DMS79 (cell line): ENCODE data around the gene LDLRAD2.
"Not testable (repeated sequence)": the region's sequence is repeated elsewhere in the genome, so short reads cannot be mapped to it uniquely, and the experiment has no call there.

Experiments used
- DNase-seq: peaks from one replicate; lab custom pipeline; 2025; lab: John Stamatoyannopoulos, UW

The LDLRAD2 gene

GRCh38 chr1:21811875-21812305 is at the start of gene LDLRAD2:
Gene LDLRAD2 (plus strand): TSS chr1:21812265. CDS start chr1:21812452, 187 bp downstream.
- DNase-seq = no peak

GRCh38 chr1:21763236-21763635 is 48.8 kb upstream of the LDLRAD2 start:
- DNase-seq = no peak

- DNase-seq = no peak
These were observed 48.2 kb upstream of the LDLRAD2 start for GRCh38 chr1:21763694-21764419.

GRCh38 chr1:21764615-21765423 is 47.2 kb upstream of the LDLRAD2 start:
- peak; percentile 70 for DNase-seq

- DNase-seq = no peak
These were observed 45.9 kb upstream of the LDLRAD2 start for GRCh38 chr1:21766210-21766609.

GRCh38 chr1:21767106-21767505 is 45.0 kb upstream of the LDLRAD2 start:
- not testable (repeated sequence) for DNase-seq

GRCh38 chr1:21770201-21770600 is 41.9 kb upstream of the LDLRAD2 start:
- no peak for DNase-seq

GRCh38 chr1:21770602-21771001 is 41.5 kb upstream of the LDLRAD2 start:
- DNase-seq = not testable (repeated sequence)

GRCh38 chr1:21771672-21772071 is 40.4 kb upstream of the LDLRAD2 start:
- DNase-seq = not testable (repeated sequence)

- no peak for DNase-seq
These were observed 38.5 kb upstream of the LDLRAD2 start for GRCh38 chr1:21773585-21773984.

- no peak for DNase-seq
These were observed 37.1 kb upstream of the LDLRAD2 start for GRCh38 chr1:21774835-21775549.

GRCh38 chr1:21775550-21775914 is 36.5 kb upstream of the LDLRAD2 start:
- no peak for DNase-seq

- DNase-seq = no peak
These were observed 36.0 kb upstream of the LDLRAD2 start for GRCh38 chr1:21775985-21776562.

GRCh38 chr1:21776925-21777324 is 35.1 kb upstream of the LDLRAD2 start:
- not testable (repeated sequence) for DNase-seq

- no peak for DNase-seq
These were observed 33.7 kb upstream of the LDLRAD2 start for GRCh38 chr1:21778405-21778727.

GRCh38 chr1:21779613-21780521 is 32.2 kb upstream of the LDLRAD2 start:
- no peak for DNase-seq

- no peak for DNase-seq
These were observed 30.2 kb upstream of the LDLRAD2 start for GRCh38 chr1:21781815-21782348.

GRCh38 chr1:21782349-21782867 is 29.7 kb upstream of the LDLRAD2 start:
- peak; percentile 58 for DNase-seq

GRCh38 chr1:21782868-21783678 is 29.0 kb upstream of the LDLRAD2 start, which contains the start of gene USP48:
Gene USP48 (minus strand): TSS chr1:21783149. CDS start chr1:21782957, 192 bp downstream.
- DNase-seq = peak; percentile 95
